AG09309 (cell line): ENCODE measurements around the gene TBC1D22A.
A peak's percentile ranks its signal among the peaks of the same experiment; 100 is the strongest.

ENCODE experiments used
- DNase-seq: peaks from one replicate; pipeline ENCODE4 v3.0.0-alpha.2; 2010; ENCODE audit warnings: low read depth
- H3K4me3 ChIP-seq: 2 replicates; pipeline ENCODE4 v1.5.1; 2011; ENCODE audit warnings: mild to moderate bottlenecking, low read depth, low read length, moderate library complexity; ENCODE audit not compliant: control insufficient read depth
- CTCF ChIP-seq: IDR thresholded peaks from 2 replicates; pipeline ENCODE4 v1.5.1; 2011; ENCODE audit warnings: mild to moderate bottlenecking, low read depth, low read length, inconsistent platforms; ENCODE audit not compliant: insufficient read depth, control insufficient read depth; ENCODE audit errors: missing control alignments

TBC1D22A gene

GRCh38 chr22:46933040-46933930, 170.8 kb downstream of the TBC1D22A start:
- TF ChIP-seq CTCF: no peak
- H3K4me3 ChIP-seq: no peak overlapping the region
- DNase-seq: no peak

- TF ChIP-seq CTCF: no peak
- H3K4me3 ChIP-seq: no peak overlapping the region
- no peak for DNase-seq
These were observed 171.8 kb downstream of the TBC1D22A start for GRCh38 chr22:46934172-46934745.

- H3K4me3 ChIP-seq: no peak overlapping the region
- no peak for TF ChIP-seq CTCF
- DNase-seq: peak; percentile 61
These were observed 172.5 kb downstream of the TBC1D22A start for GRCh38 chr22:46934746-46935491.

GRCh38 chr22:46935506-46936377, 173.3 kb downstream of the TBC1D22A start:
- DNase-seq: no peak
- H3K4me3 ChIP-seq: no peak overlapping the region
- no peak for TF ChIP-seq CTCF

- no peak overlapping the region for H3K4me3 ChIP-seq
- no peak for DNase-seq
- TF ChIP-seq CTCF: no peak
These were observed 174.0 kb downstream of the TBC1D22A start for GRCh38 chr22:46936378-46936903.
